GM12875 (cell line): ENCODE measurements around the gene EGFL8.

Experiments
- H3K4me3 ChIP-seq: one replicate; pipeline ENCODE4 v1.5.1; 2011; ENCODE audit warnings: low read depth, low read length, control low read depth
- CTCF ChIP-seq: IDR thresholded peaks from 2 replicates; pipeline ENCODE4 v1.5.1; 2011; ENCODE audit warnings: low read depth, mild to moderate bottlenecking, control low read depth, inconsistent platforms, low read length, moderate library complexity, borderline replicate concordance; ENCODE audit not compliant: insufficient read depth

Gene EGFL8

GRCh38 chr6:32168350-32168749 is 4.0 kb downstream of the EGFL8 start:
- H3K4me3 ChIP-seq, result no peak overlapping the region
- no peak for TF ChIP-seq CTCF

- TF ChIP-seq CTCF, result no peak
Observed at GRCh38 chr6:32168807-32169591, 4.6 kb downstream of the EGFL8 start.

GRCh38 chr6:32170294-32170693 is 5.9 kb downstream of the EGFL8 start:
- no peak for TF ChIP-seq CTCF
- no peak overlapping the region for H3K4me3 ChIP-seq

More at GRCh38 chr6:32168807-32169591, 4.6 kb downstream of the EGFL8 start:
- H3K4me3 ChIP-seq, result no peak overlapping the region

DNA sequence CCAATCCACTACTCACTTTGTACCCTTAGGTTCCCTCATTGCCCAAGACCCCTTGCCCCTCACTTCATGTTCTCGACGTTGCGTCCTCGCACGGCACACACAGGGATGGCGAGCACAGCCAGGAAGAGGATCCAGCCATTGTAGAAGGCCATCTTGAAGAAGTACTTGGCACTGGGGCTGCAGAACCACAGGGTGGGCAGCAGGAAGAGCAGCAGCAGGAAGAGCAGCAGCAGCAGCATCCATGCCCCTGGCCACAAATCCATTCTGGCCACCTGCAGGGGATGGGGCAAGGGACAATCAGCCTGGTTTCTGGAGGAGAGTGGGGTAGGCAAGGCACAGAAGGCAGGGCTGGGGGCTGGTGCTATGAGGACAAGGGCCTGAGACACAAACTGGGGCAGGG is 6.8 kb downstream of the EGFL8 start:
- no peak for TF ChIP-seq CTCF

GRCh38 chr6:32173051-32173727 is 8.8 kb downstream of the EGFL8 start:
- no peak overlapping the region for H3K4me3 ChIP-seq
- no peak for TF ChIP-seq CTCF

More for the DNA sequence above, 6.8 kb downstream of the EGFL8 start:
- no peak overlapping the region for H3K4me3 ChIP-seq

DNA sequence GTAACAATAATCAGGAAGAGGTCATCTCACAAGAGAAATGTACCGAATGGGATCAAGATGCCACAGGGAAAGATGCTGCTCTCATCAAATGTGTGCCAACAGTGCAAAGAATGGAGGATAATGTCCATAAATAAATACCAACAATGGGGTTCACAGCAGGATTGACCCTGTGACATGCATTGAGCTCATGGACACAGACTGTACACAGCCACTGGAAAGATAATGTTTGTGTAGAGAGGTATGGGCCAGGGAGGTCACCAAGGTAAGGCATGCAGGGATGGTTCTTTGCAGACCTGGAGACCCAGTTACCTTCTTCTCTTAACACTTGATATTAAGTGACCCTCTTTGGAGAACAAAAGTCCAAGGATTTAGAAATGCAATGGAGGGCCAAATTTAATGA is 10.0 kb downstream of the EGFL8 start:
- no peak for TF ChIP-seq CTCF
- no peak overlapping the region for H3K4me3 ChIP-seq

- H3K4me3 ChIP-seq, result peak overlapping the region; percentile 68
- no peak for TF ChIP-seq CTCF
Observed at GRCh38 chr6:32175322-32175710, 10.9 kb downstream of the EGFL8 start.
